GM12878 (cell line): ENCODE data around the gene LCE1D.

ENCODE experiments used
- ASH2L ChIP-seq: fragments of 300-600, 200-600 bp; sonication (generic); IDR thresholded peaks from 2 replicates; pipeline ENCODE4 v1.6.1; 2017; ENCODE audit warnings: low read depth, mild to moderate bottlenecking, borderline replicate concordance
- GABPA ChIP-seq: IDR thresholded peaks from 2 replicates; pipeline ENCODE4 v1.6.1; 2014; ENCODE audit warnings: antibody characterized with exemption, low read depth, mild to moderate bottlenecking, inconsistent platforms
- HDAC6 ChIP-seq: fragments of 200-600 bp; sonication (generic); IDR thresholded peaks from one replicate; pipeline ENCODE4 v1.8.0; 2017; ENCODE audit warnings: antibody characterized with exemption; ENCODE audit not compliant: unreplicated experiment
- RAD21 ChIP-seq: IDR thresholded peaks from 2 replicates; pipeline ENCODE4 v1.6.1; 2011; ENCODE audit warnings: mild to moderate bottlenecking, low read depth, low read length, moderate library complexity; ENCODE audit not compliant: insufficient read depth
- ZNF274 ChIP-seq: IDR thresholded peaks from one replicate; pipeline ENCODE4 v1.8.0; 2011; ENCODE audit not compliant: insufficient read length, insufficient read depth
- TF ChIP-seq, protein P1 (sequence below), 3 experiments: IDR thresholded peaks in 2 of 3; conservative IDR thresholded peaks in 1 of 3; 2 replicates each; pipeline ENCODE4 v1.5.1; 2011; ENCODE audit warnings: low read depth in 3 of 3, low read length in 3 of 3, mild to moderate bottlenecking in 3 of 3, control low read depth in 2 of 3, moderate library complexity in 2 of 3, inconsistent platforms in 1 of 3, mixed read lengths in 1 of 3; ENCODE audit not compliant: control insufficient read depth in 2 of 3, insufficient read depth in 1 of 3; ENCODE audit errors: extremely low read depth in 1 of 3
- TF ChIP-seq, protein P2 (sequence below): IDR thresholded peaks from 2 replicates; pipeline ENCODE4 v1.6.1; 2011; ENCODE audit warnings: low read depth, low read length, improper control_type of control experiment, borderline replicate concordance

DNA sequence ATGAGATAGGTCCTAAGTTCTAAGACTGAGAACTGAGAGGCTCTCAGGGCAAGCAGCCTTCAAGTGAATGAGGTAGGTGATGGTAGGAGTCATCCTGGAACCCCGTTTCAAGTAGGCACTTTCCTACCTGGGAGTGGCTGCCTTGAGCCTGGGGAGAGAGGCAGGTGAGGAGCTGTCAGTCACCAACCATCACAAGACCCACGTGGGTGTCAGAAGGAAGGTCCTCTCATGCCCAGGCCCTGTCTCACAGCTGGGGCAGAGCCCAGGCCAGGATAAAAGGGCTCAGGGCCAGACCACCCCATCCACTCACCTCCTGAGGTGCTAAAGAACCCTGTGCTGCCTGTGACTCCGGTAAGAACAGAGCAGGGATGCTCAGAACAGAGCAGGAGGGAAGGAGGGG, at the start of gene LCE1D:
- TF ChIP-seq ASH2L (no peak), ZNF274 (no peak), HDAC6 (no peak), RAD21 (no peak), GABPA (no peak)
- TF ChIP-seq, protein P1, sequence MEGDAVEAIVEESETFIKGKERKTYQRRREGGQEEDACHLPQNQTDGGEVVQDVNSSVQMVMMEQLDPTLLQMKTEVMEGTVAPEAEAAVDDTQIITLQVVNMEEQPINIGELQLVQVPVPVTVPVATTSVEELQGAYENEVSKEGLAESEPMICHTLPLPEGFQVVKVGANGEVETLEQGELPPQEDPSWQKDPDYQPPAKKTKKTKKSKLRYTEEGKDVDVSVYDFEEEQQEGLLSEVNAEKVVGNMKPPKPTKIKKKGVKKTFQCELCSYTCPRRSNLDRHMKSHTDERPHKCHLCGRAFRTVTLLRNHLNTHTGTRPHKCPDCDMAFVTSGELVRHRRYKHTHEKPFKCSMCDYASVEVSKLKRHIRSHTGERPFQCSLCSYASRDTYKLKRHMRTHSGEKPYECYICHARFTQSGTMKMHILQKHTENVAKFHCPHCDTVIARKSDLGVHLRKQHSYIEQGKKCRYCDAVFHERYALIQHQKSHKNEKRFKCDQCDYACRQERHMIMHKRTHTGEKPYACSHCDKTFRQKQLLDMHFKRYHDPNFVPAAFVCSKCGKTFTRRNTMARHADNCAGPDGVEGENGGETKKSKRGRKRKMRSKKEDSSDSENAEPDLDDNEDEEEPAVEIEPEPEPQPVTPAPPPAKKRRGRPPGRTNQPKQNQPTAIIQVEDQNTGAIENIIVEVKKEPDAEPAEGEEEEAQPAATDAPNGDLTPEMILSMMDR (IDR thresholded peaks at IDR 0.05 in 2 of 3, conservative IDR thresholded peaks at IDR 0.05 in 1 of 3; ENCODE audit: control insufficient read depth in 2 of 3, extremely low read depth in 1 of 3, insufficient read depth in 1 of 3, low read depth in 3 of 3, low read length in 3 of 3), result no peak
- TF ChIP-seq, protein P2, sequence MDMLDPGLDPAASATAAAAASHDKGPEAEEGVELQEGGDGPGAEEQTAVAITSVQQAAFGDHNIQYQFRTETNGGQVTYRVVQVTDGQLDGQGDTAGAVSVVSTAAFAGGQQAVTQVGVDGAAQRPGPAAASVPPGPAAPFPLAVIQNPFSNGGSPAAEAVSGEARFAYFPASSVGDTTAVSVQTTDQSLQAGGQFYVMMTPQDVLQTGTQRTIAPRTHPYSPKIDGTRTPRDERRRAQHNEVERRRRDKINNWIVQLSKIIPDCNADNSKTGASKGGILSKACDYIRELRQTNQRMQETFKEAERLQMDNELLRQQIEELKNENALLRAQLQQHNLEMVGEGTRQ, result no peak
